Tibial nerve (tissue), 3 donors: Measurements from ENCODE around the gene MFSD12.

Experiments
- POLR2A ChIP-seq, 2 donors: fragments of 450-650 bp; IDR thresholded peaks; one replicate each; pipeline ENCODE4 v1.6.1; 2017; ENCODE audit warnings: antibody characterized with exemption in 2 of 2, mild to moderate bottlenecking in 2 of 2, moderate library complexity in 2 of 2
- TF ChIP-seq, protein P1 (sequence below), 5 experiments: fragments of 200-600 bp in 3 of 5; fragments of 450-650 bp in 2 of 5; sonication (generic) in 3 of 5; IDR thresholded peaks; one replicate each; pipeline ENCODE4 v1.5.1; 2016 to 2019; ENCODE audit warnings: antibody characterized with exemption in 5 of 5, mild to moderate bottlenecking in 3 of 5, moderate library complexity in 2 of 5

DNA sequence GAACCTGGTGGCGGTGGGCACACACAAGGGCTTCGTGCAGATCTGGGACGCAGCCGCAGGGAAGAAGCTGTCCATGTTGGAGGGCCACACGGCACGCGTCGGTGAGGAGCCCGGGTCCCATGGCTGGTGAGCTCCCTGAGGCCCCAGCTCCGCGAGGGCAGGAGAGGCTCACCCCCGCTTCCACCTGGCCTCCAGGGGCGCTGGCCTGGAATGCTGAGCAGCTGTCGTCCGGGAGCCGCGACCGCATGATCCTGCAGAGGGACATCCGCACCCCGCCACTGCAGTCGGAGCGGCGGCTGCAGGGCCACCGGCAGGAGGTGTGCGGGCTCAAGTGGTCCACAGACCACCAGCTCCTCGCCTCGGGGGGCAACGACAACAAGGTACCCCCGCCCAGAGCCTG is 25.7 kb downstream of the MFSD12 start:
- TF ChIP-seq, protein P1, sequence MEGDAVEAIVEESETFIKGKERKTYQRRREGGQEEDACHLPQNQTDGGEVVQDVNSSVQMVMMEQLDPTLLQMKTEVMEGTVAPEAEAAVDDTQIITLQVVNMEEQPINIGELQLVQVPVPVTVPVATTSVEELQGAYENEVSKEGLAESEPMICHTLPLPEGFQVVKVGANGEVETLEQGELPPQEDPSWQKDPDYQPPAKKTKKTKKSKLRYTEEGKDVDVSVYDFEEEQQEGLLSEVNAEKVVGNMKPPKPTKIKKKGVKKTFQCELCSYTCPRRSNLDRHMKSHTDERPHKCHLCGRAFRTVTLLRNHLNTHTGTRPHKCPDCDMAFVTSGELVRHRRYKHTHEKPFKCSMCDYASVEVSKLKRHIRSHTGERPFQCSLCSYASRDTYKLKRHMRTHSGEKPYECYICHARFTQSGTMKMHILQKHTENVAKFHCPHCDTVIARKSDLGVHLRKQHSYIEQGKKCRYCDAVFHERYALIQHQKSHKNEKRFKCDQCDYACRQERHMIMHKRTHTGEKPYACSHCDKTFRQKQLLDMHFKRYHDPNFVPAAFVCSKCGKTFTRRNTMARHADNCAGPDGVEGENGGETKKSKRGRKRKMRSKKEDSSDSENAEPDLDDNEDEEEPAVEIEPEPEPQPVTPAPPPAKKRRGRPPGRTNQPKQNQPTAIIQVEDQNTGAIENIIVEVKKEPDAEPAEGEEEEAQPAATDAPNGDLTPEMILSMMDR (IDR thresholded peaks at IDR 0.05) = no peak
- TF ChIP-seq POLR2A (IDR thresholded peaks at IDR 0.05) = no peak
